Esophagus squamous epithelium (tissue), 4 donors: ENCODE results near the gene NR6A1.

Experiments used
- POLR2A ChIP-seq, 4 donors: fragments of 450-650 bp; IDR thresholded peaks; one replicate each; pipeline ENCODE4 v1.6.1; 2017; ENCODE audit warnings: antibody characterized with exemption in 4 of 4, mild to moderate bottlenecking in 4 of 4, moderate library complexity in 3 of 4
- TF ChIP-seq, protein P1 (sequence below), 6 experiments: fragments of 450-650 bp in 4 of 6; fragments of 200-600 bp in 2 of 6; sonication (generic) in 2 of 6; IDR thresholded peaks; one replicate each; pipeline ENCODE4 v1.5.1; 2016 to 2019; ENCODE audit warnings: antibody characterized with exemption in 6 of 6, mild to moderate bottlenecking in 4 of 6, moderate library complexity in 4 of 6

DNA sequence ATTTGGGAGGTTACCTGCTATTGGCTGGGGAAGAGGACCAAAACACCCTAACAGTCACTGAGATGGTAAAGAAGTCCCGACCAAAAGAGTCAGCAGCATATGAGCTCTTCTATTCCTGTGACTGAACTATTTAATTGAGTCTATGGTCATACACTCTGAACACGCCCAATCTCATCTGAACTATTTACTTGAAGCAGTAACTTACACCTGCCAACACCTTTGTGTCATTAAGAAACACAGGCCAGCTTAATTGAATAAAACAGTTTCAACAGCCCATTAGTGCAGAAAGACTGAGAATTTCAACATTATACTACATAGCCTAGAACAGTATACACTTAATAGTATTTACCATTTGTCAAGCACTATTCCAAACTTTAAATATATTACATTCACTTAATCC is 47.8 kb downstream of the NR6A1 start:
- TF ChIP-seq, protein P1, sequence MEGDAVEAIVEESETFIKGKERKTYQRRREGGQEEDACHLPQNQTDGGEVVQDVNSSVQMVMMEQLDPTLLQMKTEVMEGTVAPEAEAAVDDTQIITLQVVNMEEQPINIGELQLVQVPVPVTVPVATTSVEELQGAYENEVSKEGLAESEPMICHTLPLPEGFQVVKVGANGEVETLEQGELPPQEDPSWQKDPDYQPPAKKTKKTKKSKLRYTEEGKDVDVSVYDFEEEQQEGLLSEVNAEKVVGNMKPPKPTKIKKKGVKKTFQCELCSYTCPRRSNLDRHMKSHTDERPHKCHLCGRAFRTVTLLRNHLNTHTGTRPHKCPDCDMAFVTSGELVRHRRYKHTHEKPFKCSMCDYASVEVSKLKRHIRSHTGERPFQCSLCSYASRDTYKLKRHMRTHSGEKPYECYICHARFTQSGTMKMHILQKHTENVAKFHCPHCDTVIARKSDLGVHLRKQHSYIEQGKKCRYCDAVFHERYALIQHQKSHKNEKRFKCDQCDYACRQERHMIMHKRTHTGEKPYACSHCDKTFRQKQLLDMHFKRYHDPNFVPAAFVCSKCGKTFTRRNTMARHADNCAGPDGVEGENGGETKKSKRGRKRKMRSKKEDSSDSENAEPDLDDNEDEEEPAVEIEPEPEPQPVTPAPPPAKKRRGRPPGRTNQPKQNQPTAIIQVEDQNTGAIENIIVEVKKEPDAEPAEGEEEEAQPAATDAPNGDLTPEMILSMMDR (IDR thresholded peaks at IDR 0.05), result no peak
- TF ChIP-seq POLR2A (IDR thresholded peaks at IDR 0.05), result no peak
